B cell (primary cell): ENCODE data around the gene CCT8L2. TPM values are rescaled to one million over a fixed set of nuclear protein-coding genes. Genes with fewer than 3 reads are reported as not detected.

Experiments
- polyA plus RNA-seq: library from polyadenylated mRNA; depleted of rRNA; stranded (reverse); fragments of >200 nt; gene quantifications from 2 replicates; pipeline ENCODE4 v1.2.3, GENCODE V29; 2012
- total RNA-seq, 2 donors: library from RNA; stranded (reverse); fragments of 120-200 nt in 1 of 2; gene quantifications; 1 replicate in 1 of 2; 2 replicates in 1 of 2; pipeline versions ENCODE4 v1.2.3 to v1.2.4, GENCODE V29; 2013 to 2022

Gene CCT8L2
- total and polyA plus RNA-seq, 2 donors (not counting 1 experiment from before 2014, with no cell fraction given) = not detected

Other genes with a start within 250 kb of the CCT8L2 start
- gene XKR3, start 232.6 kb upstream of the CCT8L2 start, total RNA-seq = 0.17 TPM in 1 of 2 replicates, not detected in the other
- gene XKR3, start 232.6 kb upstream of the CCT8L2 start, polyA plus RNA-seq = not detected in 2 replicates